ENCODE measurements around the gene DUS3L. TPM values are rescaled to one million over a fixed set of nuclear protein-coding genes. Genes with fewer than 3 reads are reported as not detected.

DUS3L gene
- total and polyA plus RNA-seq, 2 donors (not counting 3 experiments of a cell fraction or from before 2014, with no cell fraction given) = 25.8 to 38.9 TPM

DNA sequence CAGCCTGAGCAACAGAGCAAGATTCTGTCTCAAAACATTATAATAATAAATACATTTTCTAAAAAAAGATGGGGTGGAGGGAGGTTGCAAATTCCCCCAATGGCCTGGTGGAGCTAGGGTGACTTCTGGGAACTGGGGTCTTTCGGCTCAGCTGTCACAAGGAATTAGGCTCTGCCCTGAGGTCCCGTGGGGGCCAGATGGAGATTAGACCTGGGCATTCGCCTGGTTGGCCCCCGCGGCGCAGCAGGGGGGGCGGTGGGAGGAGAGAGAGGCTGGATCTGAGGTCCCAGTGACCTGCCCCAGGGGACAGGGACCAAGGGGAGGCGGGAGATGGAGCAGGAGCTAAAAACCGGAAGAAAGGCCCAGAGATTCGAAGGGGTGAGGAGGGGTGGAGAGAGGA, 33.8 kb upstream of the DUS3L start:
- no peaks in the 10 kb centered on the region for H3K9me1 ChIP-seq (replicated peaks; ENCODE audit: control insufficient read depth, extremely low read depth, insufficient read depth, low read length)
- no peaks in the 10 kb centered on the region for H3K36me3 ChIP-seq (ENCODE audit: control insufficient read depth in 2 of 2, extremely low read depth in 1 of 2, insufficient read depth in 2 of 2, low read length in 2 of 2)
- intact Hi-C loops (cut with micrococcal nuclease) (no loop called here), dilution Hi-C loops (cut with MboI; ENCODE audit: extremely low pct_ligation_motif_present, low sequenced_read_pairs) (no loop called here)
- FAIRE-seq (no peak), DNase-seq (ENCODE audit: low read depth, low spot score) (no peak)
- no TSS peak for BruUV-seq (replicated peaks)
- no peaks in the 10 kb centered on the region for H3K79me2 ChIP-seq (ENCODE audit: control insufficient read depth, insufficient read depth, low read length)
- no peak overlapping the region for H3K4me2 ChIP-seq (ENCODE audit: insufficient read depth, low read length)
- TF ChIP-seq MYC (IDR thresholded peaks at IDR 0.05; ENCODE audit: low read depth, low read length) (no peak), POLR2A (IDR thresholded peaks at IDR 0.05; ENCODE audit: low read depth, low read length) (no peak), JUN (IDR thresholded peaks at IDR 0.05; ENCODE audit: borderline replicate concordance, insufficient read depth, insufficient read length, low read depth) (no peak), EZH2 (IDR thresholded peaks at IDR 0.05; ENCODE audit: borderline replicate concordance, low read depth, low read length, severe bottlenecking) (no peak), FOS (IDR thresholded peaks at IDR 0.05; ENCODE audit: borderline replicate concordance, insufficient read depth, low read length) (no peak), POLR2AphosphoS5 (IDR thresholded peaks at IDR 0.05; ENCODE audit: insufficient read depth, low read depth, low read length) (no peak), CTCF (IDR thresholded peaks at IDR 0.05; ENCODE audit: extremely low read depth in 1 of 2, insufficient read depth in 1 of 2, low read depth in 1 of 2, low read length in 2 of 2) (no peak), GATA2 (IDR thresholded peaks at IDR 0.05; ENCODE audit: insufficient read depth, insufficient read length, low read depth, low read length) (no peak)
- TF ChIP-seq, protein P1, sequence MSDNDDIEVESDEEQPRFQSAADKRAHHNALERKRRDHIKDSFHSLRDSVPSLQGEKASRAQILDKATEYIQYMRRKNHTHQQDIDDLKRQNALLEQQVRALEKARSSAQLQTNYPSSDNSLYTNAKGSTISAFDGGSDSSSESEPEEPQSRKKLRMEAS (IDR thresholded peaks at IDR 0.05; ENCODE audit: insufficient read depth, insufficient read length) = no peak
- no peak overlapping the region for H3K9ac ChIP-seq (replicated peaks; ENCODE audit: extremely low read depth, insufficient read depth, low read length)
- H2AFZ ChIP-seq (ENCODE audit: low read depth, low read length) = no peak overlapping the region
- no peak overlapping the region for H3K27ac ChIP-seq (ENCODE audit: insufficient read depth, low read depth, low read length)
- no peak overlapping the region for H3K4me3 ChIP-seq (replicated peaks in 1 of 3; ENCODE audit: insufficient read depth in 1 of 3, low read depth in 1 of 3, low read length in 3 of 3)
- no peaks in the 10 kb centered on the region for H4K20me1 ChIP-seq (replicated peaks; ENCODE audit: control insufficient read depth, extremely low read depth, insufficient read depth, low read length)
- H3K27me3 ChIP-seq (ENCODE audit: control insufficient read depth in 2 of 2, insufficient read depth in 2 of 2, low read length in 2 of 2) = peaks cover 0 to 3% of the 10 kb centered on the region in 2 experiments
- ChIA-PET CTCF (interaction anchor here (0.7 to 4.6 kb wide), 2 partner anchors 9 to 21 kb away, joined by 3 to 24 read pairs; partner anchors contain the start of gene NRTN), POLR2A (no interaction called here)
- no peaks in the 10 kb centered on the region for H3K9me3 ChIP-seq (replicated peaks; ENCODE audit: control insufficient read depth, insufficient read depth, low read length)
- peaks cover 7% of the 10 kb centered on the region for H3K4me1 ChIP-seq (ENCODE audit: control insufficient read depth, extremely low read depth, insufficient read depth, low read length)

Measured in endothelial cell of umbilical vein (primary cell).